ENCODE measurements around the gene CEP63.

DNA sequence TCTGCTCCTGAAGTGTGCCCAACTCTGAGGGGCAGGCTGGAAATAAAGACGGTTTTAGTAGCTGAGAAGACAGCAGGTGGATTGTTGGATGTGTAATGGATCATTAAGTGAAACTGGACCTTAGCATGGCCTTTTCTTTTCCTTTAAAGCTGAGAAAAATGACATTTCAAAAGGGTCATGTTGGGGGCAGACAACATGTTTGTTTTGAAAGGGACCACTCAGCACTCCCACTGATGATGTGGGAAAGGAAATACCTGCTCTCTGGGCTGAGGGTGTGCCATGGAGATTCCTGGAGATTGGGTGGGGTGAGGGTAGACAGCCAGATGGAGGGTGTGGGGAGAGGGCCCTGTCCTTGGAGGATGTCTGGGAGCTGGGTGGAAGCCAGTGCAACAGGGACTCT is 38.5 kb upstream of the CEP63 start:
- TF ChIP-seq, protein P1, sequence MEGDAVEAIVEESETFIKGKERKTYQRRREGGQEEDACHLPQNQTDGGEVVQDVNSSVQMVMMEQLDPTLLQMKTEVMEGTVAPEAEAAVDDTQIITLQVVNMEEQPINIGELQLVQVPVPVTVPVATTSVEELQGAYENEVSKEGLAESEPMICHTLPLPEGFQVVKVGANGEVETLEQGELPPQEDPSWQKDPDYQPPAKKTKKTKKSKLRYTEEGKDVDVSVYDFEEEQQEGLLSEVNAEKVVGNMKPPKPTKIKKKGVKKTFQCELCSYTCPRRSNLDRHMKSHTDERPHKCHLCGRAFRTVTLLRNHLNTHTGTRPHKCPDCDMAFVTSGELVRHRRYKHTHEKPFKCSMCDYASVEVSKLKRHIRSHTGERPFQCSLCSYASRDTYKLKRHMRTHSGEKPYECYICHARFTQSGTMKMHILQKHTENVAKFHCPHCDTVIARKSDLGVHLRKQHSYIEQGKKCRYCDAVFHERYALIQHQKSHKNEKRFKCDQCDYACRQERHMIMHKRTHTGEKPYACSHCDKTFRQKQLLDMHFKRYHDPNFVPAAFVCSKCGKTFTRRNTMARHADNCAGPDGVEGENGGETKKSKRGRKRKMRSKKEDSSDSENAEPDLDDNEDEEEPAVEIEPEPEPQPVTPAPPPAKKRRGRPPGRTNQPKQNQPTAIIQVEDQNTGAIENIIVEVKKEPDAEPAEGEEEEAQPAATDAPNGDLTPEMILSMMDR (IDR thresholded peaks at IDR 0.05): no peak
- no peak for TF ChIP-seq POLR2A (IDR thresholded peaks at IDR 0.05)

Data from body of pancreas (tissue), 4 donors.